ENCODE data around the gene SNAI3. TPM values are rescaled to one million over a fixed set of nuclear protein-coding genes. Genes with fewer than 3 reads are reported as not detected.
A peak's percentile ranks its signal among the peaks of the same experiment; 100 is the strongest.

SNAI3 gene
- total RNA-seq, 4 donors from 2014 or later, result 0.70 to 0.80 TPM; not detected in 2

GRCh38 chr16:88685156-88686061 is 898 bp downstream of the SNAI3 start:
- peak in 2 of 3 donors; percentile 71 to 75 for DNase-seq
- H3K27ac ChIP-seq, result peak overlapping the region; percentile 56 to 89 (median 68)
- H3K27me3 ChIP-seq, result peaks cover 0 to 9% of the 10 kb centered on the region in 2 donors
- no peaks in the 10 kb centered on the region for H3K9me3 ChIP-seq
- peak overlapping the region; percentile 61 to 76 (median 69) for H3K4me3 ChIP-seq
- no peaks in the 10 kb centered on the region for H3K36me3 ChIP-seq
- peaks cover 0 to 46% (median 24%) of the 10 kb centered on the region in 4 donors for H3K4me1 ChIP-seq
- TF ChIP-seq CTCF (IDR thresholded peaks at IDR 0.05), result peak; percentile 38 to 69 (median 50)
- no peak for TF ChIP-seq POLR2A (IDR thresholded peaks at IDR 0.05)

GRCh38 chr16:88684569-88685155 is 1.6 kb downstream of the SNAI3 start:
- H3K36me3 ChIP-seq, result no peaks in the 10 kb centered on the region
- peak overlapping the region in 2 of 4 donors; percentile 72 to 76 for H3K4me3 ChIP-seq
- TF ChIP-seq CTCF (IDR thresholded peaks at IDR 0.05), result no peak
- no peaks in the 10 kb centered on the region for H3K9me3 ChIP-seq
- DNase-seq, result no peak
- H3K27ac ChIP-seq, result peak overlapping the region in 2 of 4 donors; percentile 12 to 89
- peaks cover 0 to 9% of the 10 kb centered on the region in 2 donors for H3K27me3 ChIP-seq
- H3K4me1 ChIP-seq, result peaks cover 0 to 46% (median 24%) of the 10 kb centered on the region in 4 donors

GRCh38 chr16:88681709-88682451 is 4.4 kb downstream of the SNAI3 start:
- Histone ChIP-seq H3K4me1 (peaks cover 0 to 34% (median 22%) of the 10 kb centered on the region in 4 donors), H3K4me3 (peak overlapping the region; percentile 4 to 36 (median 14)), H3K27me3 (peaks cover 0 to 9% of the 10 kb centered on the region in 2 donors), H3K9me3 (no peaks in the 10 kb centered on the region), H3K36me3 (no peaks in the 10 kb centered on the region), H3K27ac (peak overlapping the region; percentile 78 to 92 (median 87))
- TF ChIP-seq CTCF (IDR thresholded peaks at IDR 0.05) (no peak), POLR2A (IDR thresholded peaks at IDR 0.05) (peak in 1 of 2 donors; percentile 19)
- peak in 2 of 3 donors; percentile 96 to 97 for DNase-seq

GRCh38 chr16:88681084-88681680 is 5.1 kb downstream of the SNAI3 start:
- peak; percentile 80 to 93 (median 87) for DNase-seq
- TF ChIP-seq POLR2A (IDR thresholded peaks at IDR 0.05), result no peak
- TF ChIP-seq CTCF (IDR thresholded peaks at IDR 0.05), result peak; percentile 18 to 75 (median 55)
- Histone ChIP-seq H3K36me3 (no peaks in the 10 kb centered on the region), H3K4me1 (peaks cover 0 to 29% (median 20%) of the 10 kb centered on the region in 4 donors), H3K27me3 (peaks cover 0 to 9% of the 10 kb centered on the region in 2 donors), H3K27ac (peak overlapping the region; percentile 63 to 92 (median 87)), H3K4me3 (peak overlapping the region in 3 of 4 donors; percentile 6 to 36 (median 23)), H3K9me3 (no peaks in the 10 kb centered on the region)

All from Peyer's patch (tissue), 4 donors.